H9 (cell line): ENCODE results near the gene RNLS. TPM values are rescaled to one million over a fixed set of nuclear protein-coding genes. Genes with fewer than 3 reads are reported as not detected.

Source experiments
- DNase-seq: peaks from one replicate; pipeline ENCODE4 v3.0.0-alpha.2; 2017
- H2AFZ ChIP-seq: one replicate; pipeline ENCODE4 v1.6.1; 2013; ENCODE audit warnings: mild to moderate bottlenecking, low read length, control low read depth, moderate library complexity
- H2AK5ac ChIP-seq: 2 replicates; pipeline ENCODE4 v1.6.1; 2013; ENCODE audit warnings: low read length, control low read depth, mixed read lengths; ENCODE audit not compliant: insufficient read length
- H2BK120ac ChIP-seq: one replicate; pipeline ENCODE4 v1.6.1; 2013; ENCODE audit warnings: low read depth, mild to moderate bottlenecking, low read length, control low read depth, inconsistent platforms; ENCODE audit not compliant: poor library complexity, severe bottlenecking
- H2BK12ac ChIP-seq: 2 replicates; pipeline ENCODE4 v1.6.1; 2013; ENCODE audit warnings: low read length, control low read depth, mixed read lengths, low read depth; ENCODE audit not compliant: insufficient read length
- H2BK15ac ChIP-seq: 2 replicates; pipeline ENCODE4 v1.6.1; 2013; ENCODE audit warnings: low read depth, low read length, control low read depth
- H2BK20ac ChIP-seq: one replicate; pipeline ENCODE4 v1.6.1; 2013; ENCODE audit warnings: low read depth, mild to moderate bottlenecking, low read length, control low read depth, inconsistent platforms; ENCODE audit not compliant: poor library complexity, severe bottlenecking
- H2BK5ac ChIP-seq: 2 replicates; pipeline ENCODE4 v1.6.1; 2013; ENCODE audit warnings: low read length, control low read depth, mixed read lengths; ENCODE audit not compliant: insufficient read length
- H3K14ac ChIP-seq: 2 replicates; pipeline ENCODE4 v1.6.1; 2013; ENCODE audit warnings: low read length, control low read depth; ENCODE audit not compliant: insufficient read depth
- H3K18ac ChIP-seq: 2 replicates; pipeline ENCODE4 v1.6.1; 2013; ENCODE audit warnings: low read depth, mild to moderate bottlenecking, mixed read lengths, low read length, control low read depth; ENCODE audit not compliant: insufficient read length
- H3K23ac ChIP-seq: 2 replicates; pipeline ENCODE4 v1.6.1; 2013; ENCODE audit warnings: low read length, control low read depth, mixed read lengths, low read depth; ENCODE audit not compliant: insufficient read length
- H3K23me2 ChIP-seq: 2 replicates; pipeline ENCODE4 v1.6.1; 2013; ENCODE audit warnings: low read depth, mild to moderate bottlenecking, mixed read lengths, low read length, control low read depth; ENCODE audit not compliant: insufficient read length, poor library complexity, severe bottlenecking
- H3K27ac ChIP-seq: 2 replicates; pipeline ENCODE4 v1.5.1; 2013; ENCODE audit warnings: low read length, control low read depth, mixed read lengths, low read depth; ENCODE audit not compliant: insufficient read length
- H3K27me3 ChIP-seq: 2 replicates; pipeline ENCODE4 v1.6.1; 2013; ENCODE audit warnings: low read length, control low read depth, inconsistent platforms; ENCODE audit not compliant: insufficient read depth
- H3K4ac ChIP-seq: 2 replicates; pipeline ENCODE4 v1.6.1; 2013; ENCODE audit warnings: low read depth, mild to moderate bottlenecking, control low read depth, inconsistent platforms, low read length, moderate library complexity
- H3K4me1 ChIP-seq: 2 replicates; pipeline ENCODE4 v1.6.1; 2013; ENCODE audit warnings: low read length, control low read depth, inconsistent platforms; ENCODE audit not compliant: insufficient read depth
- H3K4me2 ChIP-seq: 2 replicates; pipeline ENCODE4 v1.6.1; 2013; ENCODE audit warnings: low read length, control low read depth, mixed read lengths; ENCODE audit not compliant: insufficient read length, insufficient read depth
- H3K56ac ChIP-seq: 2 replicates; pipeline ENCODE4 v1.6.1; 2013; ENCODE audit warnings: low read depth, mild to moderate bottlenecking, mixed read lengths, low read length, control low read depth; ENCODE audit not compliant: insufficient read length
- H3K79me1 ChIP-seq: 2 replicates; pipeline ENCODE4 v1.6.1; 2013; ENCODE audit warnings: low read depth, mild to moderate bottlenecking, moderate library complexity, low read length, control low read depth, inconsistent platforms; ENCODE audit not compliant: insufficient read depth, poor library complexity, severe bottlenecking
- H3K79me2 ChIP-seq: 2 replicates; pipeline ENCODE4 v1.6.1; 2013; ENCODE audit warnings: low read length, control low read depth, inconsistent platforms; ENCODE audit not compliant: insufficient read depth
- H3K9ac ChIP-seq: 2 replicates; pipeline ENCODE4 v1.6.1; 2013; ENCODE audit warnings: low read length, control low read depth, mixed read lengths; ENCODE audit not compliant: insufficient read length; ENCODE audit errors: extremely low read depth
- H3K9me3 ChIP-seq: one replicate; pipeline ENCODE4 v1.6.1; 2013; ENCODE audit warnings: low read depth, low read length, inconsistent platforms; ENCODE audit not compliant: control insufficient read depth
- H3T11ph ChIP-seq: one replicate; pipeline ENCODE4 v1.6.1; 2013; ENCODE audit warnings: mild to moderate bottlenecking, low read length, control low read depth, inconsistent platforms
- H4K20me1 ChIP-seq: one replicate; pipeline ENCODE4 v1.6.1; 2013; ENCODE audit not compliant: control insufficient read depth, insufficient read length, insufficient read depth
- H4K5ac ChIP-seq: 2 replicates; pipeline ENCODE4 v1.6.1; 2013; ENCODE audit warnings: low read depth, mild to moderate bottlenecking, mixed read lengths, low read length, control low read depth; ENCODE audit not compliant: insufficient read length
- H4K8ac ChIP-seq: replicated peaks from 2 replicates; pipeline ENCODE4 v1.6.1; 2013; ENCODE audit warnings: low read length, control low read depth, mixed read lengths, low read depth; ENCODE audit not compliant: insufficient read length
- H4K91ac ChIP-seq: 2 replicates; pipeline ENCODE4 v1.6.1; 2013; ENCODE audit warnings: low read depth, mild to moderate bottlenecking, moderate library complexity, mixed read lengths, low read length, control low read depth; ENCODE audit not compliant: insufficient read length
- H3K27ac Mint-ChIP-seq, 3 experiments: 2 replicates in 2 of 3; 3 replicates in 1 of 3; pipeline ENCODE4 v1.8.0; 2020 to 2021; ENCODE audit warnings: mixed read lengths in 3 of 3, mild to moderate bottlenecking in 1 of 3, moderate library complexity in 1 of 3
- H3K27me3 Mint-ChIP-seq: 2 replicates; pipeline ENCODE4 v1.8.0; 2021; ENCODE audit warnings: low read depth, mild to moderate bottlenecking, moderate library complexity, mixed read lengths
- H3K36me3 Mint-ChIP-seq, 3 experiments: 2 replicates in 2 of 3; 3 replicates in 1 of 3; pipeline ENCODE4 v1.8.0; 2020 to 2021; ENCODE audit warnings: low read depth in 3 of 3, mixed read lengths in 3 of 3; ENCODE audit not compliant: insufficient read depth in 1 of 3
- H3K4me1 Mint-ChIP-seq, 2 experiments: 2 replicates each; pipeline ENCODE4 v1.8.0; 2020; ENCODE audit warnings: mixed read lengths in 2 of 2
- H3K4me3 Mint-ChIP-seq, 2 experiments: 2 replicates in 1 of 2; 3 replicates in 1 of 2; pipeline ENCODE4 v1.8.0; 2020 to 2021; ENCODE audit warnings: mild to moderate bottlenecking in 2 of 2, mixed read lengths in 2 of 2, moderate library complexity in 1 of 2
- H3K9me3 Mint-ChIP-seq, 2 experiments: 2 replicates in 1 of 2; 3 replicates in 1 of 2; pipeline ENCODE4 v1.8.0; 2020; ENCODE audit warnings: mild to moderate bottlenecking in 2 of 2, mixed read lengths in 2 of 2, moderate library complexity in 1 of 2
- WGBS: extraction: QIAGEN DNeasy Blood & Tissue Kit; methylation state at CpG from one replicate; pipeline ENCODE4 v1.1.7; 2013; ENCODE audit warnings: missing lambda C conversion rate, low lambda C conversion rate, mixed read lengths; ENCODE audit not compliant: insufficient read length; ENCODE audit errors: extremely low coverage; 5-methylcytosine and 5-hydroxymethylcytosine counted together
- total RNA-seq: library from RNA; stranded (reverse); gene quantifications from 2 replicates; pipeline ENCODE4 v1.2.1, GENCODE V29; 2021
- TF ChIP-seq, protein P1 (sequence below): fragments of 200-600 bp; sonication (generic); conservative IDR thresholded peaks from 3 replicates; pipeline ENCODE4 v1.8.0; 2021; ENCODE audit warnings: antibody characterized with exemption, mild to moderate bottlenecking

The RNLS gene
- total RNA-seq, 1 experiment from 2014 or later = 7.5 TPM

DNA sequence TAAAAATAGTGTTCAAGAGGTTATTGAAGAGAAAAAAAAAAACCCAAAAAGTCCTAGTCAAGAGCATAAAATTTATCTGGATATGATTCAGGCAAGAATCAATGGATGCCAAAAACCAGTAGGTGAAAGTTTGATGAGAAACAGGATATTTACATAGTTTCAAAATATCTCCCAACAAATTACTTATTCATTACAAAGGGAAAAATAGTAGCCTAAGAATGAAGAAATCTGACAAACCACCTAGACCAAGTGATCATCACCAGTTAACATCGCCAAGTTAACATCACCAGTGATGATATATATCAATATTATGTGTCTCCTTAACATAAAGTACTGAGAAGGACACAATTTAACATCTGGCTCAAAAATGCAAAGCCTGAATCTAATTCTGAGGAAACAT lies 85.2 kb downstream of the RNLS start:
- Histone ChIP-seq H3K4me2 (no peak overlapping the region), H2BK20ac (no peak overlapping the region), H3K27ac (no peak overlapping the region), H2AK5ac (no peak overlapping the region), H3T11ph (no peak overlapping the region), H3K56ac (no peak overlapping the region), H2BK120ac (no peak overlapping the region), H4K91ac (no peak overlapping the region), H3K18ac (no peak overlapping the region), H3K23ac (no peak overlapping the region), H3K23me2 (no peaks in the 10 kb centered on the region), H3K4ac (no peak overlapping the region), H4K8ac (no peak overlapping the region), H2AFZ (no peak overlapping the region), H3K9ac (no peak overlapping the region), H4K20me1 (no peaks in the 10 kb centered on the region), H3K27me3 (no peaks in the 10 kb centered on the region), H3K4me1 (peaks cover 2% of the 10 kb centered on the region; the same call in 1 of the 2 replicates), H3K14ac (no peak overlapping the region), H4K5ac (no peak overlapping the region), H3K9me3 (no peaks in the 10 kb centered on the region), H2BK15ac (no peak overlapping the region), H2BK5ac (no peak overlapping the region), H3K79me2 (no peaks in the 10 kb centered on the region), H2BK12ac (no peak overlapping the region), H3K79me1 (no peaks in the 10 kb centered on the region)
- Mint-ChIP-seq H3K36me3 (no peaks in the 10 kb centered on the region), H3K27me3 (no peaks in the 10 kb centered on the region), H3K27ac (no peak overlapping the region), H3K4me1 (peaks cover 22 to 30% of the 10 kb centered on the region in 2 experiments), H3K4me3 (no peak overlapping the region), H3K9me3 (peaks cover 0 to 4% of the 10 kb centered on the region in 2 experiments; a peak in 2 of 5 replicates)
- TF ChIP-seq, protein P1, sequence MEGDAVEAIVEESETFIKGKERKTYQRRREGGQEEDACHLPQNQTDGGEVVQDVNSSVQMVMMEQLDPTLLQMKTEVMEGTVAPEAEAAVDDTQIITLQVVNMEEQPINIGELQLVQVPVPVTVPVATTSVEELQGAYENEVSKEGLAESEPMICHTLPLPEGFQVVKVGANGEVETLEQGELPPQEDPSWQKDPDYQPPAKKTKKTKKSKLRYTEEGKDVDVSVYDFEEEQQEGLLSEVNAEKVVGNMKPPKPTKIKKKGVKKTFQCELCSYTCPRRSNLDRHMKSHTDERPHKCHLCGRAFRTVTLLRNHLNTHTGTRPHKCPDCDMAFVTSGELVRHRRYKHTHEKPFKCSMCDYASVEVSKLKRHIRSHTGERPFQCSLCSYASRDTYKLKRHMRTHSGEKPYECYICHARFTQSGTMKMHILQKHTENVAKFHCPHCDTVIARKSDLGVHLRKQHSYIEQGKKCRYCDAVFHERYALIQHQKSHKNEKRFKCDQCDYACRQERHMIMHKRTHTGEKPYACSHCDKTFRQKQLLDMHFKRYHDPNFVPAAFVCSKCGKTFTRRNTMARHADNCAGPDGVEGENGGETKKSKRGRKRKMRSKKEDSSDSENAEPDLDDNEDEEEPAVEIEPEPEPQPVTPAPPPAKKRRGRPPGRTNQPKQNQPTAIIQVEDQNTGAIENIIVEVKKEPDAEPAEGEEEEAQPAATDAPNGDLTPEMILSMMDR = no peak
- DNase-seq = no peak
- WGBS = no CpG with 5 or more reads among the region's 1 CpG
